GM21447 (cell line): Measurements from ENCODE around the gene DNALI1.

Source experiments
- ATAC-seq: cut with Tn5 transposase; IDR thresholded peaks from one replicate; pipeline ENCODE4 v1.9.1; 2021; ENCODE audit not compliant: unreplicated experiment

Gene DNALI1

DNA sequence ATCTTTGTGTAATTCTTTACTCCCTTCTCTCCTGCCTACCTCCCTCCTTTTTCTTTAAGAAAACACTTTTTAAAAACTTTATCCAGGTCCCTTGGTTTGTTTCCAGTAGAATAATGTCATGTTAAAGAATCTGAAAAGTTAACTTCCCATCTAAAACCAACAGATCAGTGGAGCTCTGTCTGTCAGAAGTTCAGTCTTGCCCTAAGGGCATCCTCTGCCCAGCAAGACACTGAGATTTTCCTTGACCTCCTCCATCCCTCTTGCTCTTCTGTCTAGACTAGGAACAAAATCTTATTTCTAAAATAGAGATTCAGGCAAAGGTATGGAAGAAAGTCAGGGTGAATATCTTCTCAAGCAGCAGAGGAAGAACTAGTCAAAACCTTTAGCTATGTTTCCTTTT lies 44.7 kb downstream of the DNALI1 start:
- no peak for ATAC-seq

DNA sequence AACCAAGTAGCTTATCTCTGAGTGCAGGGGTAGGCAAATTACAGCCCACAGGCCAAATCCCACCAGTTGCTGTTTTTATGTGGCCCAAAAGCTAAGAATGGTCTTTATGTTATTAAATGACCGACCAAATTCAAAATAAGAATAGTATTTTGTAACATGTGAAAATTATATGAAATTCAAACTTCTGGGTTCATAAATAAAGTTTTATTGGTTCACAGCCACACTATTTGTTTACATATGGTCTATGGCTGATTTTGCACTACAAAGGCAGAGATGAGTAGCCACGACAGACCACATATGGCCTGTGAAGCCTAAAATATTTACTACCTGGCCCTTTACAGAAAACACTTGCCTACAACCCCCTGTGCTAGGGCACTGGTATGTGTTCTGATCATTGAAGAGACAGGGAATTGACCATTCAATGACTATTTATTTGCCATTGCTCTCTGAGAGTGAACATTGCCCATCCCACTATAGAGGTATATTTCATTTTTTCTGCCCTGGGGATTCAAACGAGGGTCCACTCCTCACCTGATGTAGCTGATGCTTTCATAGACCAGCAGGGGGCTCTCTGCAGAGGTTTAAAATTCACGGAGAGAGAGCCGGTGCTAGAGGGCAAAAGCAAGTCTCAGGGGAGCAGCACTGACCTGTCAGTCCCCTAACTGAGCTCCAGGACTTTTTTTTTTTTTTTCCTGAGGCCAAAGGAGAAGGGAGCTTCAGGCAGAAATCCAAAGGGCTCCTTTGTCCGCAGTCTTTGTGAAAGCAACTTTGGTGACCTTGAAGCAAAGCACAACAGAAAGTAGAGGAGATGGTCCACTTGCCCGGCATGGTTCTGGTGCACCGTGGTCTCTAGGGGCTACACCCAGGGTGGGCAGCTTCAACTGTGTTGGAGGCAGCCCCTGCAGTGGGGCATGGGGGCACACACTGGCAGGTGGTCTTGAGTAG lies 46.3 kb downstream of the DNALI1 start:
- ATAC-seq, result no peak

DNA sequence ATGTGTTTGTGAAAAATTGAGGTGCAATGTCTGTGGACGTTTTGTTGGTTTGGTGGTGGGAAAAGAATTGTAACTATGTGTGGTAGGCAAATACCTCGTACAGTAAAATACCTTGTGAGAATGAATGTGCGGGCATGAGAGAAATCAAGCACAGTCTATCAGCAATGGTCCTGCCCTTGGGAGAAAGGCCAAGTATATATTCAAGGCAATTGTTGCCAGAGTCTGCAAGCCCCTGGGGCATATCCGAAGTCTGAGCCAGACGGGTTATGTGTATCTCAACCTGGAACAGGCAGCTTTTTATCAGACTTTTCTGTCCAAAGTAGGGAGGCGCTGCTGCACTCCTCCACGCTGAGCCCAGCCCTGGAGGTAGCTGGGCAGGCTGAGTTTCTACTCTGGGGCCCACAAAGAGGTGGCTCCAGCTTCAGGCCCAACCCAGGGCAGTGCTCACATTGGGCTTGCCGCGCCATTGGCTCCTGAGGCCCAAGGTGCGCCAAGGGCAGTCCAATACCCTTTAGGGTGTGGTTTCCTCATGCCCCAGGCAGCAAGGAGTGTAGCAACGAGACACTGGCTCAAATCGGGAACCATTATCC lies 48.4 kb downstream of the DNALI1 start:
- ATAC-seq, result no peak

DNA sequence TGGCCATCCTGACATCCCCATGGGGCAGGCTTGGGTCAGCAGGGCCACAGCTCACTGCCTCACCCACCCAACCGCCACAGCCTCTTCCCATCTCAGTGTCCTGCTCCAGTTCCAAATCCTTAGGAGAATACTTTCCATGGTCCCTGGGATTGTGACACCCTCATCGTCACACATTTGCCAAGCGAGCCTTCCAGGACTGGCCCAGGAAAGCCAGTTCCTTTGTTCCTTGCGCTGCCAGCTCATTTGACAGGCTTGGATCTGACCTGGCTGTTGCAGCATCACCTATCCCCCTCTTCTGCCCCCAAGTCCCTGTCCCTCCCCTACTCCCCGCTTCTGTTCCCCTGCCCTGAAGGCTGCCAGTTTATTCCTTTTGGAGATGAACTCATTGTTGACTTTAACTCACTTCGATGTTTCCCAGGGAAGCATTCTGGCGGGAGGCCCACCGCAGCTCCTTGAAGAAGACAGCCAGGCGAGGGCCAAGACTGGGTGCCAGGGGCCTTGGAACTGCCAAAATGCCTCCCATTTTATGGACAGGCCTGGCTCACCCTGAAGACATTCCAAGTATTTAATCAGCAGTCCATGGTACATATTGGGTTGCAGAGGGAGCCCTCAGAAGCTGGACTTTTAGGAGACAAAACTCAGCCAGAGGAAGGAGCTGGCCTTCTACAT lies 49.2 kb downstream of the DNALI1 start:
- ATAC-seq, result no peak

DNA sequence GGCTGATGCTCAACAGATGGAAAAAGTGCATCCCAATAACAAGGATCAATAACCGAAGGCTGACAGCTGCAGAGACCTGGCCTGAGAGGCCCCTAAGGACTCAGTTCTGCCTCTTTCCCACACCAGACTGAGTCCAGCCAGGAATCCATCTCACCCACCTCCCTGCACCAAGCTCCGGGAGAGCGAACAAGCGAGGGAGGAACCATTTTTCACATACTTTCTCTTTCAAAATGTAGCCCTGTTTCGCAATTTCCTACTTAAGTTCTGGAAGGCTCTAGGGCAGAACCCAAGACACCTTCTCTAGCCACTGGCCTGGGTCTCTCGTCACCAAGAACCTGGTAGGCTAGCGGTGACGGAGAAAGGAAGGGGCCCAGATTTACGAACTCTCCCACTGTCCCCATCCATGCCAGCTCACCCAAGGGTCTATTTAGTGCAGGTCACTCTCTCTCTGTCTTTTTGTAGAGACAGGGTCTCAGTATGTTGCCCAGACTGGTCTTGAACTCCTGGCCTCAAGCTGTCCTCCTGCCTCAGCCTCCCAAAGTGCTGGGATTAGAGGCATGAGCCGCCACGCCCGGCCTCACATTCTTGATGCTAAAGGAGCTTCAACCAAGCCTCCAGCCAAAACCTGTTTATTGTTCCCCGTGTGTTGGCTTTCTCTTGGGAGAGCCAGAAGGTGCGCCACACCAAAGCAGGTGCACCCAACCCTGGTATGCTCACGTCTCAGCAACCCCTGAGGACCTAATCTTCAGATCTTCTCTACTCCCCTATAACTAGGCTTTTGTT lies 49.9 kb downstream of the DNALI1 start:
- no peak for ATAC-seq

DNA sequence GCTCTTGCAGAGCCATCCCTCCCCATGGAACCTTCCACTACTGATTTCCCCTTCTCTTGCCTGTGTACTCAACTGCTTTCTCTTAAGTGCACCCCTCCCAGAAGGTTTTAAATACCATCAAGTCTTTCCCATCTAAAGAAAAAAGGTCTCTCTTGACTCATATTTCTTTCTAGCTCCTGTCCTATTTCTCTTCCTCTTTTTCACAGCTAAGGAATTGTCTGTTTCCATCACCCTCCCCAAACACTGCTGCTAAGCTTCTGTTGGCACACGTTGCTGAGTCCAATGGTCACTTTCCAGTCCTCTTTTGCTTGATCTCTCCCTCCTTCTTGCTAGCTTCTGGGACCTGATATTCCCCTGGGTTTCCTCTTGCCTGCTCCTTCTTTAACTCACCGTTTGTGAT lies 52.3 kb downstream of the DNALI1 start:
- no peak for ATAC-seq

DNA sequence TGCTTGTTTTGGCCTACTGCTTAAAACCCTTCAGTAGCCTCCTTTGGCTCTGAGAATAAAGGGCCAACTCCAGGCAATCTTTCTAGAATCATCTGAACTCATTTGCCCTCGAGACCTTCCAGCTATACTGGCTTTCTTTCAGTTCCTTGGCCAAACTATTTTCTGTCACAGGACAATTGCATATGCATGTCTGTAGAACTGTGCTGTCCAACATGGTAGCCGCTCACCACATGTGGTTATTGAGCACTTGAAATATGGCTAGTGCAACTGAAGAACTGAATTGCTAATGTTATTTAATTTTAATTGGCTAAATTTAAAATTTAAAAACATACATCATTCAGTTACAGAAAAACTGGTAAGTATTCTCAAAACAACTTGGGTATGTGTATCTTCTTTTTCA lies 53.3 kb downstream of the DNALI1 start:
- ATAC-seq, result no peak

DNA sequence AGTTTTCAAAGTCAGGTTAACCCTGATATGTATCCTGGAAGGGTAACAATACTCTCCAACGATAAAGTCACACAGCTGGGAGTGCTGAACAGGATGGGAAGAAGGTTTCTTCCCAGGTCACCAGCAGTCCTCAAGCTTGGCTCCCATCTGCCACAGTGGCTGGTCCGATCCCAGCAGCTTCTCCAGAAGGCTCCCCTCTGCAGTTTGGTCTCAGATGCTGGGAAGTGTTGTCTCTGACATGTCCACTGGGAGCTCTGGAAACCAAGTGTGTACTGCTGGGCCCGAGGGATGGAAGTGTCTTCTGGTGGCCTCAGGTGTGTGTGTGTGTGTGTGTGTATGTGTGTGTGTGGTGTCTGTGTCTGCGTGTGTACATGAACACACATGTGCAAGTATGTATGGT lies 55.4 kb downstream of the DNALI1 start:
- ATAC-seq, result no peak

DNA sequence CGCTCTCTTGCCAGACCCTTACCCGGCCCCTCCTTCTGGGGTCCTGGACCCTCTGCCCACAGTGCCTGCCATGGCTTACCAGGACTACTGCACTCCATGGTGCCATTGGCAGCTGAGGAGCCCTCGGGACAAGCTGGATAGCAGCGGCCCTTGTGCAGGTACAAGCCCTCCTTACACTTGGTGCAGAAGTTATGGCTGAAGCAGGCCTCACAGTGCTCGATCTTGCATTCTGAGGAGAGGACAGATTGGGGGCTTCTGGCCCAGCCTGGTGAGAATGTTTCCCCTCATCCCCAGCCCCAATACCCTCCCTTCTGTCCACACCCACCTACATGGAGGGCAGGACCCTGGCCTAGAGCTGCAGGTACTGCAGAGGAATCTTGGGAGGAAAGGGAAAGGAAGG lies 57.4 kb downstream of the DNALI1 start:
- ATAC-seq, result no peak

DNA sequence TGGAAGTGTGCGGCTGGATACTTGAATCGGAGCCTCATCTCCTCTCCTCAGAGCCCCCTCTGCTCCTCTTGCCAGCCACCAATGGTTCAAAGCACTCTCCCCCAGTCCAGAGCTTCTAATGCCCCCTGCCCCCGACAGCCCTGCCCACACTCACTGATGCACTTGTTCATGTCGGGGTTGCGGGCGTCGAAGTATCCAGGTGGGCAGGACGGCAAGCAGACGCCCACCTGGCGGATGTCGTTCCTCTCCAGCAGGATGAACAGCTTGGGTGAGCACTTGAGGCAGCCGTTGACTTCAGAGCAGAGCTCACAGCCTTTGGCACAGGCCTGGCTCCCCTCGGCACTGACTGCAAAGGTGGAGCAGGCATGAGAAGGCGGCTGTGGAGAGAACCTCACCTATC lies 59.6 kb downstream of the DNALI1 start:
- no peak for ATAC-seq
